Measurements from ENCODE around the gene IVNS1ABP.
"Not testable (repeated sequence)": the region's sequence is repeated elsewhere in the genome, so short reads cannot be mapped to it uniquely, and the experiment has no call there.

The IVNS1ABP gene

GRCh38 chr1:185263780-185264179 is 53.3 kb downstream of the IVNS1ABP start:
- TF ChIP-seq CTCF (IDR thresholded peaks at IDR 0.05) = no peak
- Mint-ChIP-seq H3K27ac (no peak overlapping the region), H3K4me1 (no peaks in the 10 kb centered on the region), H3K4me3 (no peak overlapping the region), H3K36me3 (ENCODE audit: low read depth) (peaks cover 4% of the 10 kb centered on the region), H3K27me3 (ENCODE audit: low read depth, poor library complexity) (no peaks in the 10 kb centered on the region), H3K9me3 (no peaks in the 10 kb centered on the region)
- no peak for DNase-seq

DNA sequence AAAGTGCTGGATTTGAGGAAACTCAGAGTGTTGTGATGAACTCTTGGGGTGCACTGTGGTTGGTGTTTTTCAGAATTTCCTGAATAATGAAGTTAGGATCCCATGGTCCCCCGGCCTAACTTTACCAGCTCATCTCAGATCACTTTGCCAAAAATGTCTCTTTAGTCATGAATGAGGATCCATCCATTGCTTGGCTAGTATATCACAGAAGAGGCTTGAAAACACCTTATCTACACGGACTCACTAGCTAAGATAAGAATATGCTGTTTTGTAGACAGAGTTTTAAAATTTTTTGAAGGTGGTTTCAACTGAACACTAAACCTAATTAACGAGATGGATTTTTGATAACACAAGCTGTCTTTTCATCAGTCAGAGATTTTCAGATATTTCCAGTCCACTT is 53.8 kb downstream of the IVNS1ABP start:
- no peak overlapping the region for H3K27ac Mint-ChIP-seq
- no peaks in the 10 kb centered on the region for H3K4me1 Mint-ChIP-seq
- no peaks in the 10 kb centered on the region for H3K27me3 Mint-ChIP-seq (ENCODE audit: low read depth, poor library complexity)
- DNase-seq = no peak
- H3K36me3 Mint-ChIP-seq (ENCODE audit: low read depth) = peaks cover 4% of the 10 kb centered on the region
- no peak for TF ChIP-seq CTCF (IDR thresholded peaks at IDR 0.05)
- H3K4me3 Mint-ChIP-seq = no peak overlapping the region
- H3K9me3 Mint-ChIP-seq = peaks cover under 1% of the 10 kb centered on the region

DNA sequence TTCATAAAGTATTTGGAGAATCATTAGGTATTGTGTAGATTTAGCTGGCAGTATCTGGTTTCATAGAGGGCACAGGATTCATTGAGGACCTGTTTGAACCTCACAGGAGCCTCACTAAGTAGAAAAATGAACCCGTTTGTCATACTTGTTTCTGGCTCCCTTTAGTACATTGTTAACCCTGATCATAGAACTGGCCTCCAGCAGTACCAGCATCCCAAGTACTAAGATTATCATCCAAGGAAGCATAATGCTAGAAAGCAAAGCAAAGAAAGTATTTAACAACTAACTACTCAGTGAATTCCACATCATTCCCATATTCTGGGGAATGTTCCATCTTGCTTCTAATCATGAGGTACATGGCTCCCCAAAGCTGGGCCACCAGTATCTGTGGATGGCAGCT is 54.9 kb downstream of the IVNS1ABP start:
- no peak for TF ChIP-seq CTCF (IDR thresholded peaks at IDR 0.05)
- Mint-ChIP-seq H3K36me3 (ENCODE audit: low read depth) (peaks cover 12% of the 10 kb centered on the region), H3K27ac (no peak overlapping the region), H3K4me3 (no peak overlapping the region), H3K27me3 (ENCODE audit: low read depth, poor library complexity) (no peaks in the 10 kb centered on the region), H3K4me1 (peaks cover 5% of the 10 kb centered on the region), H3K9me3 (peaks cover 10% of the 10 kb centered on the region)
- DNase-seq = no peak

- Mint-ChIP-seq H3K27ac (no peak overlapping the region), H3K9me3 (peaks cover 14% of the 10 kb centered on the region), H3K4me3 (no peak overlapping the region), H3K27me3 (ENCODE audit: low read depth, poor library complexity) (no peaks in the 10 kb centered on the region), H3K4me1 (peaks cover 5% of the 10 kb centered on the region), H3K36me3 (ENCODE audit: low read depth) (peaks cover 12% of the 10 kb centered on the region)
- no peak for DNase-seq
- TF ChIP-seq CTCF (IDR thresholded peaks at IDR 0.05) = no peak
Measured at GRCh38 chr1:185260611-185261010, 56.4 kb downstream of the IVNS1ABP start.

- H3K4me3 Mint-ChIP-seq = no peak overlapping the region
Measured at GRCh38 chr1:185258676-185259075, 58.4 kb downstream of the IVNS1ABP start.

DNA sequence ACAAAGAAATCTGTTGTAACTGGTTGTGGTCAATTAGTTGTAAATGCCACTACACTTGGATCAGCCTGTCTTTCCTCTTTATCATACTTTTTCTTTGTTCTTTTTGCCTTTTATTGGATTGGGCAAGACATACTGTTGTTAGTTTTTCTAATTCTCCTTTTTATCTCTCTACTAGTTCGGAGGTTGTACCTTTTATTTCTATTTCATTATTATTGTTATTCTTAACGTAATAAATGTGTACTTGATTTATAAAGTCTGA is 59.2 kb downstream of the IVNS1ABP start:
- no peak overlapping the region for H3K27ac Mint-ChIP-seq

More at GRCh38 chr1:185258676-185259075, 58.4 kb downstream of the IVNS1ABP start:
- Mint-ChIP-seq H3K9me3 (peaks cover 18% of the 10 kb centered on the region), H3K27me3 (ENCODE audit: low read depth, poor library complexity) (no peaks in the 10 kb centered on the region), H3K27ac (no peak overlapping the region), H3K4me1 (peaks cover 5% of the 10 kb centered on the region), H3K36me3 (ENCODE audit: low read depth) (peaks cover 12% of the 10 kb centered on the region)
- DNase-seq = no peak
- TF ChIP-seq CTCF (IDR thresholded peaks at IDR 0.05) = no peak

DNA sequence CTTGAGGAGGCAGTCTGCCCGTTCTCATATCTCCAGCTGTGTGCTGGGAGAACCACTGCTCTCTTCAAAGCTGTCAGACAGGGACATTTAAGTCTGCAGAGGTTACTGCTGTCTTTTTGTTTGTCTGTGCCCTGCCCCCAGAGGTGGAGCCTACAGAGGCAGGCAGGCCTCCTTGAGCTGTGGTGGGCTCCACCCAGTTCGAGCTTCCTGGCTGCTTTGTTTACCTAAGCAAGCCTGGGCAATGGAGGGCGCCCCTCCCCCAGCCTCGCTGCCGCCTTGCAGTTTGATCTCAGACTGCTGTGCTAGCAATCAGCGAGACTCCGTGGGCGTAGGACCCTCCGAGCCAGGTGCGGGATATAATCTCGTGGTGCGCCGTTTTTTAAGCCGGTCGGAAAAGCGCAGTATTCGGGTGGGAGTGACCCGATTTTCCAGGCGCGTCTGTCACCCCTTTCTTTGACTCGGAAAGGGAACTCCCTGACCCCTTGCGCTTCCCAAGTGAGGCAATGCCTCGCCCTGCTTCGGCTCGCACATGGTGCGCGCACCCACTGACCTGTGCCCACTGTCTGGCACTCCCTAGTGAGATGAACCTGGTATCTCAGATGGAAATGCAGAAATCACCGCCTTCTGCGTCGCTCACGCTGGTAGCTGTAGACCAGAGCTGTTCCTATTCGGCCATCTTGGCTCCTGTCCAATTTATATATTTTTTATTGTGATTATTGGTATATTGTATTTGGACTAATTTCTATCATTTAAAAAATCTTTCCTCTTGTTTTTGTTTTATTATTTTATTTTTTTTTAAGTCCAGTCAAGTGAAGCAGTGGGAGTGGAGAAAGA is 59.7 kb downstream of the IVNS1ABP start:
- H3K4me1 Mint-ChIP-seq; H3K4me3 Mint-ChIP-seq; H3K27me3 Mint-ChIP-seq (ENCODE audit: low read depth, poor library complexity); H3K27ac Mint-ChIP-seq; DNase-seq: not testable (repeated sequence)
- peaks cover 12% of the 10 kb centered on the region for H3K36me3 Mint-ChIP-seq (ENCODE audit: low read depth)
- H3K9me3 Mint-ChIP-seq = peaks cover 21% of the 10 kb centered on the region

More for the DNA sequence above, 59.2 kb downstream of the IVNS1ABP start:
- peaks cover 21% of the 10 kb centered on the region for H3K9me3 Mint-ChIP-seq
- no peak overlapping the region for H3K4me3 Mint-ChIP-seq
- no peak for TF ChIP-seq CTCF (IDR thresholded peaks at IDR 0.05)
- no peaks in the 10 kb centered on the region for H3K27me3 Mint-ChIP-seq (ENCODE audit: low read depth, poor library complexity)
- peaks cover 12% of the 10 kb centered on the region for H3K36me3 Mint-ChIP-seq (ENCODE audit: low read depth)
- peaks cover 5% of the 10 kb centered on the region for H3K4me1 Mint-ChIP-seq
- DNase-seq = no peak

DNA sequence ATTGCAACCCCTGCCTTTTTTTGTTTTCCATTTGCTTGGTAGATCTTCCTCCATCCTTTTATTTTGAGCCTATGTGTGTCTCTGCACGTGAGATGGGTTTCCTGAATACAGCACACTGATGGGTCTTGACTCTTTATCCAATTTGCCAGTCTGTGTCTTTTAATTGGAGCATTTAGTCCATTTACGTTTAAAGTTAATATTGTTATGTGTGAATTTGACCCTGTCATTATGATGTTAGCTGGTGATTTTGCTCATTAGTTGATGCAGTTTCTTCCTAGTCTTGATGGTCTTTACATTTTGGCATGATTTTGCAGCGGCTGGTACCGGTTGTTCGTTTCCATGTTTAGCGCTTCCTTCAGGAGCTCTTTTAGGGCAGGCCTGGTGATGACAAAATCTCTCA is 61.4 kb downstream of the IVNS1ABP start:
- H3K27ac Mint-ChIP-seq; H3K27me3 Mint-ChIP-seq (ENCODE audit: low read depth, poor library complexity); DNase-seq; H3K4me3 Mint-ChIP-seq; H3K4me1 Mint-ChIP-seq: not testable (repeated sequence)
- Mint-ChIP-seq H3K36me3 (ENCODE audit: low read depth) (peaks cover 12% of the 10 kb centered on the region), H3K9me3 (peaks cover 21% of the 10 kb centered on the region)

GRCh38 chr1:185252404-185252803 is 64.6 kb downstream of the IVNS1ABP start:
- H3K9me3 Mint-ChIP-seq = peaks cover 12% of the 10 kb centered on the region
- H3K4me1 Mint-ChIP-seq; H3K36me3 Mint-ChIP-seq (ENCODE audit: low read depth); DNase-seq; H3K27ac Mint-ChIP-seq; H3K27me3 Mint-ChIP-seq (ENCODE audit: low read depth, poor library complexity); H3K4me3 Mint-ChIP-seq: not testable (repeated sequence)
